Fibroblast of the aortic adventitia (primary cell): Measurements from ENCODE around the gene DOK4. TPM values are rescaled to one million over a fixed set of nuclear protein-coding genes. Genes with fewer than 3 reads are reported as not detected.

Source experiments
- DNase-seq: peaks from one replicate; pipeline ENCODE4 v3.0.0-alpha.2; 2010; ENCODE audit warnings: low read depth
- H3K4me3 ChIP-seq: 2 replicates; pipeline ENCODE4 v1.5.1; 2011; ENCODE audit warnings: low read depth, mild to moderate bottlenecking, control low read depth, low read length, moderate library complexity
- CTCF ChIP-seq: IDR thresholded peaks from 2 replicates; pipeline ENCODE4 v1.5.1; 2011; ENCODE audit warnings: mild to moderate bottlenecking, low read length, control low read depth, inconsistent platforms; ENCODE audit not compliant: insufficient read depth
- total RNA-seq: library from RNA; depleted of rRNA; stranded (reverse); fragments of >200 nt; gene quantifications from 2 replicates; pipeline ENCODE4 v1.2.3, GENCODE V29; 2012; ENCODE audit warnings: low replicate concordance

Gene DOK4
- total RNA-seq, 1 donor, result 29.6 TPM

- no peak overlapping the region for H3K4me3 ChIP-seq
- peak; percentile 85 for TF ChIP-seq CTCF
- DNase-seq, result peak; percentile 79
These were observed 64.0 kb downstream of the DOK4 start for GRCh38 chr16:57422026-57422944.

Other genes starting within 250 kb of the DOK4 start
- 65.3 and 127 TPM in 2 replicates for gene ARL2BP, start 241.2 kb downstream of the DOK4 start, total RNA-seq
- gene PLLP, start 201.8 kb downstream of the DOK4 start, total RNA-seq, result under 0.01 TPM in 1 of 2 replicates, not detected in the other
- gene CCL22, start 127.7 kb downstream of the DOK4 start, total RNA-seq, result not detected in 2 replicates
- 0.18 and 0.33 TPM in 2 replicates for gene CX3CL1, start 114.0 kb downstream of the DOK4 start, total RNA-seq
- gene CCL17, start 81.7 kb downstream of the DOK4 start, total RNA-seq, result not detected in 2 replicates
- gene CIAPIN1, start 39.1 kb downstream of the DOK4 start, total RNA-seq, result 39.3 and 53.9 TPM in 2 replicates
- gene COQ9, start 39.0 kb downstream of the DOK4 start, total RNA-seq, result 30.9 and 40.0 TPM in 2 replicates
- gene POLR2C, start 23.8 kb downstream of the DOK4 start, total RNA-seq, result 26.1 and 76.6 TPM in 2 replicates
- 9.9 and 30.7 TPM in 2 replicates for gene CCDC102A, start 50.1 kb upstream of the DOK4 start, total RNA-seq
- gene ADGRG5, start 56.1 kb upstream of the DOK4 start, total RNA-seq, result not detected in 2 replicates
- 1.6 and 9.8 TPM in 2 replicates for gene ADGRG1, start 142.1 kb upstream of the DOK4 start, total RNA-seq
- gene ADGRG3, start 181.8 kb upstream of the DOK4 start, total RNA-seq, result not detected in 2 replicates
- gene DRC7, start 208.3 kb upstream of the DOK4 start, total RNA-seq, result 0.09 TPM in 1 of 2 replicates, not detected in the other
- gene KATNB1, start 249.3 kb upstream of the DOK4 start, total RNA-seq, result 8.3 and 23.7 TPM in 2 replicates